GM18909 (cell line): Measurements from ENCODE around the gene TMEM179B.
A peak's percentile ranks its signal among the peaks of the same experiment; 100 is the strongest.
"Not testable (repeated sequence)": the region's sequence is repeated elsewhere in the genome, so short reads cannot be mapped to it uniquely, and the experiment has no call there.

Experiments
- ATAC-seq: cut with Tn5 transposase; IDR thresholded peaks from one replicate; pipeline ENCODE4 v1.9.1; 2021; ENCODE audit warnings: mild to moderate bottlenecking; ENCODE audit not compliant: unreplicated experiment, poor library complexity

Gene TMEM179B

GRCh38 chr11:62787005-62787759, at the start of gene TMEM179B:
Gene TMEM179B (plus strand): TSS chr11:62787402. CDS start chr11:62787432, 30 bp downstream.
- peak; percentile 65 for ATAC-seq

- no peak for ATAC-seq
Observed at GRCh38 chr11:62747475-62748160, 39.6 kb upstream of the TMEM179B start.

GRCh38 chr11:62749931-62750330, 37.3 kb upstream of the TMEM179B start:
- ATAC-seq: not testable (repeated sequence)

- ATAC-seq: no peak
Observed at GRCh38 chr11:62752177-62752785, 34.9 kb upstream of the TMEM179B start.

GRCh38 chr11:62752994-62753735, 34.0 kb upstream of the TMEM179B start:
- no peak for ATAC-seq

- peak; percentile 97 for ATAC-seq
Observed at GRCh38 chr11:62753736-62754603, 33.2 kb upstream of the TMEM179B start, which contains the start of gene ZBTB3. Gene ZBTB3 (minus strand): TSS chr11:62754160. CDS start chr11:62753664, 496 bp downstream.

GRCh38 chr11:62755086-62755615, 32.1 kb upstream of the TMEM179B start:
- ATAC-seq: no peak

GRCh38 chr11:62757846-62758788, 29.1 kb upstream of the TMEM179B start:
- ATAC-seq: no peak

- ATAC-seq: not testable (repeated sequence)
Observed at GRCh38 chr11:62760867-62761227, 26.4 kb upstream of the TMEM179B start.

GRCh38 chr11:62770778-62771143, 16.4 kb upstream of the TMEM179B start:
- peak; percentile 8 for ATAC-seq

- ATAC-seq: peak; percentile 79
Observed at GRCh38 chr11:62771144-62772021, 15.8 kb upstream of the TMEM179B start, which contains the start of gene TAF6L. Gene TAF6L (plus strand): TSS chr11:62771396. CDS start chr11:62775784, 4,388 bp downstream.

- ATAC-seq: no peak
Observed at GRCh38 chr11:62774407-62774806, 12.8 kb upstream of the TMEM179B start.

- ATAC-seq: no peak
Observed at GRCh38 chr11:62775646-62776045, 11.6 kb upstream of the TMEM179B start.

GRCh38 chr11:62777389-62777788, 9.8 kb upstream of the TMEM179B start:
- ATAC-seq: no peak

- no peak for ATAC-seq
Observed at GRCh38 chr11:62778441-62778840, 8.8 kb upstream of the TMEM179B start.

- no peak for ATAC-seq
Observed at GRCh38 chr11:62782753-62783152, 4.4 kb upstream of the TMEM179B start.

- ATAC-seq: peak; percentile 66
Observed at GRCh38 chr11:62786318-62787004, 741 bp upstream of the TMEM179B start.
